Muscle layer of duodenum (tissue), 2 donors: ENCODE results near the gene AAGAB.

Experiments used
- H3K27ac ChIP-seq: one replicate; pipeline ENCODE4 v1.7.0; 2013; ENCODE audit warnings: mild to moderate bottlenecking, low read length
- H3K27me3 ChIP-seq: one replicate; pipeline ENCODE4 v1.7.0; 2013; ENCODE audit warnings: low read depth, mild to moderate bottlenecking, control low read depth, low read length
- H3K36me3 ChIP-seq, 2 donors: one replicate each; pipeline ENCODE4 v1.7.0; 2013; ENCODE audit warnings: low read length in 2 of 2, control low read depth in 1 of 2, mild to moderate bottlenecking in 1 of 2; ENCODE audit not compliant: insufficient read depth in 2 of 2, control insufficient read depth in 1 of 2
- H3K4me1 ChIP-seq, 2 donors: one replicate each; pipeline ENCODE4 v1.7.0; 2013; ENCODE audit warnings: low read length in 2 of 2, mild to moderate bottlenecking in 2 of 2, control low read depth in 1 of 2, moderate library complexity in 1 of 2; ENCODE audit not compliant: insufficient read depth in 2 of 2, control insufficient read depth in 1 of 2
- H3K4me3 ChIP-seq, 2 donors: one replicate each; pipeline ENCODE4 v1.7.0; 2013; ENCODE audit warnings: low read length in 2 of 2, low read depth in 1 of 2, mild to moderate bottlenecking in 1 of 2
- H3K9me3 ChIP-seq, 2 donors: one replicate each; pipeline ENCODE4 v1.7.0; 2013; ENCODE audit warnings: low read length in 2 of 2, control low read depth in 1 of 2, mild to moderate bottlenecking in 1 of 2; ENCODE audit not compliant: control insufficient read depth in 1 of 2
- donor health status: healthy.

Gene AAGAB

GRCh38 chr15:67227431-67227830 is 27.0 kb downstream of the AAGAB start:
- Histone ChIP-seq H3K27me3 (no peaks in the 10 kb centered on the region), H3K36me3 (peaks cover 22% of the 10 kb centered on the region in 2 donors), H3K4me1 (no peaks in the 10 kb centered on the region), H3K27ac (no peak overlapping the region), H3K9me3 (no peaks in the 10 kb centered on the region), H3K4me3 (no peak overlapping the region)

GRCh38 chr15:67225336-67225735 is 29.1 kb downstream of the AAGAB start:
- H3K27ac ChIP-seq, result no peak overlapping the region
- H3K9me3 ChIP-seq, result no peaks in the 10 kb centered on the region
- peaks cover 9 to 12% of the 10 kb centered on the region in 2 donors for H3K36me3 ChIP-seq
- H3K4me1 ChIP-seq, result no peaks in the 10 kb centered on the region
- no peaks in the 10 kb centered on the region for H3K27me3 ChIP-seq
- no peak overlapping the region for H3K4me3 ChIP-seq

- peaks cover 4 to 9% of the 10 kb centered on the region in 2 donors for H3K36me3 ChIP-seq
These were observed 29.6 kb downstream of the AAGAB start for GRCh38 chr15:67224889-67225288.

GRCh38 chr15:67219288-67219687 is 35.2 kb downstream of the AAGAB start:
- H3K27me3 ChIP-seq, result no peaks in the 10 kb centered on the region
- H3K9me3 ChIP-seq, result peaks cover 0 to 3% of the 10 kb centered on the region in 2 donors
- no peak overlapping the region for H3K4me3 ChIP-seq
- no peak overlapping the region for H3K27ac ChIP-seq
- H3K36me3 ChIP-seq, result peaks cover 0 to 8% of the 10 kb centered on the region in 2 donors
- H3K4me1 ChIP-seq, result no peaks in the 10 kb centered on the region

More at GRCh38 chr15:67224889-67225288, 29.6 kb downstream of the AAGAB start:
- Histone ChIP-seq H3K9me3 (no peaks in the 10 kb centered on the region), H3K4me3 (no peak overlapping the region), H3K4me1 (no peaks in the 10 kb centered on the region), H3K27ac (no peak overlapping the region), H3K27me3 (no peaks in the 10 kb centered on the region)

GRCh38 chr15:67218428-67218827 is 36.0 kb downstream of the AAGAB start:
- H3K4me3 ChIP-seq, result no peak overlapping the region
- H3K27ac ChIP-seq, result no peak overlapping the region
- H3K36me3 ChIP-seq, result peaks cover 0 to 8% of the 10 kb centered on the region in 2 donors
- no peaks in the 10 kb centered on the region for H3K27me3 ChIP-seq
- no peaks in the 10 kb centered on the region for H3K4me1 ChIP-seq
- H3K9me3 ChIP-seq, result peaks cover 0 to 3% of the 10 kb centered on the region in 2 donors

GRCh38 chr15:67216859-67217258 is 37.6 kb downstream of the AAGAB start:
- no peaks in the 10 kb centered on the region for H3K27me3 ChIP-seq
- no peak overlapping the region for H3K4me3 ChIP-seq
- peaks cover 0 to 3% of the 10 kb centered on the region in 2 donors for H3K9me3 ChIP-seq
- H3K4me1 ChIP-seq, result no peaks in the 10 kb centered on the region
- no peak overlapping the region for H3K27ac ChIP-seq
- peaks cover 0 to 8% of the 10 kb centered on the region in 2 donors for H3K36me3 ChIP-seq

GRCh38 chr15:67215102-67215501 is 39.4 kb downstream of the AAGAB start:
- no peak overlapping the region for H3K4me3 ChIP-seq

GRCh38 chr15:67212684-67213367 is 41.6 kb downstream of the AAGAB start:
- Histone ChIP-seq H3K4me1 (no peaks in the 10 kb centered on the region), H3K36me3 (peaks cover 11 to 15% of the 10 kb centered on the region in 2 donors), H3K9me3 (no peaks in the 10 kb centered on the region), H3K27ac (no peak overlapping the region), H3K4me3 (no peak overlapping the region), H3K27me3 (no peaks in the 10 kb centered on the region)

More at GRCh38 chr15:67215102-67215501, 39.4 kb downstream of the AAGAB start:
- H3K36me3 ChIP-seq, result peaks cover 0 to 8% of the 10 kb centered on the region in 2 donors
- no peaks in the 10 kb centered on the region for H3K4me1 ChIP-seq
- no peaks in the 10 kb centered on the region for H3K27me3 ChIP-seq
- peaks cover 0 to 3% of the 10 kb centered on the region in 2 donors for H3K9me3 ChIP-seq
- H3K27ac ChIP-seq, result no peak overlapping the region

- H3K27me3 ChIP-seq, result no peaks in the 10 kb centered on the region
- peaks cover 14 to 16% of the 10 kb centered on the region in 2 donors for H3K36me3 ChIP-seq
- no peaks in the 10 kb centered on the region for H3K4me1 ChIP-seq
- H3K9me3 ChIP-seq, result no peaks in the 10 kb centered on the region
- H3K4me3 ChIP-seq, result no peak overlapping the region
- H3K27ac ChIP-seq, result no peak overlapping the region
These were observed 43.8 kb downstream of the AAGAB start for GRCh38 chr15:67210555-67211168.

- no peaks in the 10 kb centered on the region for H3K9me3 ChIP-seq
- no peaks in the 10 kb centered on the region for H3K4me1 ChIP-seq
- no peaks in the 10 kb centered on the region for H3K27me3 ChIP-seq
- no peak overlapping the region for H3K27ac ChIP-seq
- peaks cover 24 to 29% of the 10 kb centered on the region in 2 donors for H3K36me3 ChIP-seq
- no peak overlapping the region for H3K4me3 ChIP-seq
These were observed 46.1 kb downstream of the AAGAB start for GRCh38 chr15:67208396-67208795.

GRCh38 chr15:67207555-67208207 is 46.8 kb downstream of the AAGAB start:
- Histone ChIP-seq H3K4me3 (no peak overlapping the region), H3K4me1 (no peaks in the 10 kb centered on the region), H3K27me3 (no peaks in the 10 kb centered on the region), H3K9me3 (no peaks in the 10 kb centered on the region), H3K27ac (no peak overlapping the region), H3K36me3 (peaks cover 24 to 34% of the 10 kb centered on the region in 2 donors)
